C4-2B (cell line): Measurements from ENCODE around the gene PDP2.

ENCODE experiments used
- ZFX ChIP-seq: fragments of 450-650 bp; IDR thresholded peaks from 2 replicates; pipeline ENCODE4 v1.6.1; 2017
- TF ChIP-seq, protein P1 (sequence below): fragments of 450-650 bp; conservative IDR thresholded peaks from 2 replicates; pipeline ENCODE4 v1.5.1; 2017; ENCODE audit warnings: mild to moderate bottlenecking

DNA sequence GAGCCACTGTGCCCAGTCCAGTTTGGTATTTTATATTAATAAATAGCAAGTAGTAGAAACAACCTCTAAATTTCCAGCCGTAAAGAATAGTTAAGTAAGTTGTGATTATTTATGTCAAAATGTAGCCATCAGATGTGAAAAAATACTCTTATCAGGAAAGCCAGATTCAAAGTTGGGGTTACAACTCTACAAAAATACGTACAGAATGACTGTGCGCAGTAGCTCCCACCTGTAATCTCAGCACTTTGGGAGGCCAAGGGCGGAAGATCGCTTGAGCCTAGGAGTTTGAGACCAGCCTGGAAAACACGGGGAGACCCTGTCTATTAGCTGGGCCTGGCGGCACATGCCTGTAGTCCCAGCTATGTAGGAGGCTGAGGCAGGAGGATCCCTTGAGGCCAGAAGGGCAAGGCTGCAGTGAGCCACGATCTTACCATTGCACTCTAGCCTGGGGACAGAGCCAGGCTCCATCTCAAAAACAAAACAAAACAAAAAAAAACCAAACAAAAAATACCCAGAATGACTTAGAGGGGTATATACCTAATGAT is 1.7 kb downstream of the PDP2 start:
- TF ChIP-seq, protein P1, sequence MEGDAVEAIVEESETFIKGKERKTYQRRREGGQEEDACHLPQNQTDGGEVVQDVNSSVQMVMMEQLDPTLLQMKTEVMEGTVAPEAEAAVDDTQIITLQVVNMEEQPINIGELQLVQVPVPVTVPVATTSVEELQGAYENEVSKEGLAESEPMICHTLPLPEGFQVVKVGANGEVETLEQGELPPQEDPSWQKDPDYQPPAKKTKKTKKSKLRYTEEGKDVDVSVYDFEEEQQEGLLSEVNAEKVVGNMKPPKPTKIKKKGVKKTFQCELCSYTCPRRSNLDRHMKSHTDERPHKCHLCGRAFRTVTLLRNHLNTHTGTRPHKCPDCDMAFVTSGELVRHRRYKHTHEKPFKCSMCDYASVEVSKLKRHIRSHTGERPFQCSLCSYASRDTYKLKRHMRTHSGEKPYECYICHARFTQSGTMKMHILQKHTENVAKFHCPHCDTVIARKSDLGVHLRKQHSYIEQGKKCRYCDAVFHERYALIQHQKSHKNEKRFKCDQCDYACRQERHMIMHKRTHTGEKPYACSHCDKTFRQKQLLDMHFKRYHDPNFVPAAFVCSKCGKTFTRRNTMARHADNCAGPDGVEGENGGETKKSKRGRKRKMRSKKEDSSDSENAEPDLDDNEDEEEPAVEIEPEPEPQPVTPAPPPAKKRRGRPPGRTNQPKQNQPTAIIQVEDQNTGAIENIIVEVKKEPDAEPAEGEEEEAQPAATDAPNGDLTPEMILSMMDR = no peak
- TF ChIP-seq ZFX = no peak
